Measurements from ENCODE around the gene SORCS2. TPM values are rescaled to one million over a fixed set of nuclear protein-coding genes. Genes with fewer than 3 reads are reported as not detected.

The SORCS2 gene
- total RNA-seq, 1 experiment from 2014 or later: not detected

DNA sequence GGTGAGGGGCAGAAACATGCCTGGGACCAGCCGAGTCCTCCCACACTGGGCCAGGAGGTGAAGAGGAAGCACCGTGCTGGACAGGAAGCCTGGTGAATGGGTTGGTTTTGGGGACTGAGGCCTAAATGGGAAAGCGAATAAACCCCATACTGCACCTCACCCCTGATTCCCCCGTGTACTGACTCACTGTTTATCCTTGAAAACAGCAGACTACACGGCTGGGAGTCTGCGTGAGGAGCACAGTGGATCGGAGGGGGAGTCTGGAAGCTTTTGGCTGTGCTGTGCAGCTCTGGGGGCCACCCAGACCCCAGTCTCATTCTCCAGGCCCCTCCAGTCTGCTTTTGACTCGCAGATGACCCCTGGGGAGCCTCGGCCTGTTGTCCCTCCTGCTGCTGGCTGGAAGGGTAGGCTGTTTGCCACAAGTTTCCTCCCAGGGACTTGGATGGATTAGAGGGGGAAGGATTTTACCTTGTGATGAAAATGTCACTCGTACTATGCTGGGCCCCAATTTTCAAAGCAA is 152.4 kb downstream of the SORCS2 start:
- Mint-ChIP-seq H3K4me3 (ENCODE audit: unreplicated experiment) (no peak overlapping the region), H3K4me1 (ENCODE audit: insufficient read depth, unreplicated experiment) (no peaks in the 10 kb centered on the region), H3K9me3 (ENCODE audit: unreplicated experiment) (peaks cover 15% of the 10 kb centered on the region), H3K27ac (ENCODE audit: low read depth, unreplicated experiment) (no peak overlapping the region), H3K36me3 (ENCODE audit: insufficient read depth, unreplicated experiment) (no peaks in the 10 kb centered on the region), H3K27me3 (ENCODE audit: insufficient read depth, unreplicated experiment) (no peaks in the 10 kb centered on the region)
- no peak for DNase-seq (ENCODE audit: unreplicated experiment)
- TF ChIP-seq, protein P1, sequence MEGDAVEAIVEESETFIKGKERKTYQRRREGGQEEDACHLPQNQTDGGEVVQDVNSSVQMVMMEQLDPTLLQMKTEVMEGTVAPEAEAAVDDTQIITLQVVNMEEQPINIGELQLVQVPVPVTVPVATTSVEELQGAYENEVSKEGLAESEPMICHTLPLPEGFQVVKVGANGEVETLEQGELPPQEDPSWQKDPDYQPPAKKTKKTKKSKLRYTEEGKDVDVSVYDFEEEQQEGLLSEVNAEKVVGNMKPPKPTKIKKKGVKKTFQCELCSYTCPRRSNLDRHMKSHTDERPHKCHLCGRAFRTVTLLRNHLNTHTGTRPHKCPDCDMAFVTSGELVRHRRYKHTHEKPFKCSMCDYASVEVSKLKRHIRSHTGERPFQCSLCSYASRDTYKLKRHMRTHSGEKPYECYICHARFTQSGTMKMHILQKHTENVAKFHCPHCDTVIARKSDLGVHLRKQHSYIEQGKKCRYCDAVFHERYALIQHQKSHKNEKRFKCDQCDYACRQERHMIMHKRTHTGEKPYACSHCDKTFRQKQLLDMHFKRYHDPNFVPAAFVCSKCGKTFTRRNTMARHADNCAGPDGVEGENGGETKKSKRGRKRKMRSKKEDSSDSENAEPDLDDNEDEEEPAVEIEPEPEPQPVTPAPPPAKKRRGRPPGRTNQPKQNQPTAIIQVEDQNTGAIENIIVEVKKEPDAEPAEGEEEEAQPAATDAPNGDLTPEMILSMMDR (IDR thresholded peaks at IDR 0.05; ENCODE audit: unreplicated experiment): no peak
- intact Hi-C loops (cut with micrococcal nuclease): no loop called here
- BruUV-seq (replicated peaks): no TSS peak
- ChIA-PET POLR2A (interaction anchor here (0.7 kb wide), 1 partner anchor 1255 kb away, joined by 3 read pairs; no protein-coding TSS in a partner anchor), CTCF (interaction anchor here (2.0 kb wide), 1 partner anchor 9 kb away, joined by 11 read pairs; no protein-coding TSS in a partner anchor)

DNA sequence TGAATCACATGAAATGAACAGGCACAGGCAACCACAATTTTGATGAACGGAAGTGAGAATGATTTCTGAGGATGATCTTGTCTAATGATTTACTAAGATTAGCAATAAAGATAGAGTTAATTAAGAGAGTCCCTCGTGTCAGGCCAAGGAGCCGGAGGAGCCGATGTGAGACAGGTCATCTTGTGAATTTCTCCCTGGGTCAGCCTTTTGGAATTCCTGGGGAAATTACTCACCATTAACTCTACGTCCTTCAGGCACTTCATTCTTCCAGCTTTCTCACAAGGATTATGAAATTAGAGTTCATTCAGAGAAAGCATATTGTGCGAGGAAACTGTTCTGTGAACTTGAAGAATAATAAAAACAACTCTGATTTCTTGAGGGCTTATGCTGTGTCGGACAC is 155.6 kb downstream of the SORCS2 start:
- POLR2A ChIA-PET: no interaction called here
- CTCF ChIA-PET: no interaction called here
- Mint-ChIP-seq H3K27me3 (ENCODE audit: insufficient read depth, unreplicated experiment) (peaks cover 18% of the 10 kb centered on the region), H3K9me3 (ENCODE audit: unreplicated experiment) (peaks cover 15% of the 10 kb centered on the region), H3K4me3 (ENCODE audit: unreplicated experiment) (no peak overlapping the region), H3K36me3 (ENCODE audit: insufficient read depth, unreplicated experiment) (no peaks in the 10 kb centered on the region), H3K4me1 (ENCODE audit: insufficient read depth, unreplicated experiment) (no peaks in the 10 kb centered on the region), H3K27ac (ENCODE audit: low read depth, unreplicated experiment) (no peak overlapping the region)
- no TSS peak for BruUV-seq (replicated peaks)
- TF ChIP-seq, protein P1 (IDR thresholded peaks at IDR 0.05; ENCODE audit: unreplicated experiment): no peak
- peak; percentile 26 for DNase-seq (ENCODE audit: unreplicated experiment)
- intact Hi-C loops (cut with micrococcal nuclease): no loop called here

DNA sequence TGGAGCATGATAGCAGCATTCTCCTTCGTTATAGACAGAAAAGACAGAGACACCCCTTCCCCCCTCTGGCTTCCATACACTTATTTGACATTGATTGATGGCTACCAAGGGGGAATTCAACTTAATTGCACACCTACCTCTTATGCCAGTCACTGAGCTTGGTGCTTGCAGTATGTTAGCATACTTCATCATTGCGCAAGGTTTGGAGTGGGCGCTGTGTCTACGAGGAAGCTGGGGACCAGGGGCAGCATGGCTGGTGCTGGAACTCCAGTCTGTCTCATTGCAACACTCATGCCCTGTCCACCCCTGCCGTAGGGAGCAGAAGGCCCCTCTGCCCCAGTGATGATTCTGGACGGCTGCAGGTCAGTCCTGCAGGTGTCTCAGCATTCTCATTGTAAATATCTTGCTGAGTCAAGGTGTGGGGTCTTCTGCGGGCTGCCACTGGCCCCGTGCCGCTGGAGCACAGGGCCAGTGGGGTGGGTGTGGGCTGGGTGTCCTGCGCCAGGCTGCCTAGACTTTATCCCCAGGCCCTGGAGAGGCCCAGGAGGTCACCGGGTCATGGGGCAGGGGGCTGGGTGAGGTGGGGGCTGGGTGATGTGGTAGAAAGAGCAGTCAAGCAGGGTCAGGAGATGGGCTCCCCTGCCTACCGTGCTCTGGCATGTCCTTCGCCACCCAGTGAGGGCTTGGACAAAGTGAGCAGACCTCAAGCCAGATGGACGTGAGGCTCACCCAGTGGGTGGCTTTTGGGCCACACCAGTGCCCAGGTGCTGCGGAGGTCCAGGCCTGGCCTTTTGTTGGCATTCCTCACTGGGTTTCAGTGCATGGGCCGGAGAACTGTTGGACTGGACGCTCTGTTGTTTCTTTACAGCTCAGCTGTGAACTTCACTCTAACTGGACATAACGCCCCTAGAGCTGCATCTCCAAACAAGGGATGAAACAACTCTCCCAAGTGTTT is 156.9 kb downstream of the SORCS2 start:
- TF ChIP-seq, protein P1 (IDR thresholded peaks at IDR 0.05; ENCODE audit: unreplicated experiment): no peak

DNA sequence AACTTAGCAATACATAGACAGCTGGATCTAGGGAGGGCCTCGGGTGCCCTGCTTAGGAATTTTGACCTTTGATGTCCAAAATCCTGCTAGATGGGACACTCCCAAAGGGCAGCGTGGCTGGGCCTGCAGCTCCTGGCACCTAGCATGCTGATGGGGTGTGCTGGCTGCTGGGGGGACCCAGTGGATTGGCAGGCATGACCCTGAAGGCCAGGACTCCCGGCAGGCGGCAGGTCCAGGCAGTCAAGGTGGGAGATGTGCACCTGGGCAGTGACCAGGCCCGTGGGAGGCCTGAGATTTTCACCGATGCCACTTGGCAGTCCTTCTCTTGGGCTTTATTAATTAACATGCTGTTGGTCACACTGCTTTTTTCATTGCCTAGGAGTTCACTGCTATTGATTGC is 158.1 kb downstream of the SORCS2 start:
- ChIA-PET CTCF (no interaction called here), POLR2A (no interaction called here)
- H3K9me3 Mint-ChIP-seq (ENCODE audit: unreplicated experiment): peaks cover 15% of the 10 kb centered on the region
- no peaks in the 10 kb centered on the region for H3K36me3 Mint-ChIP-seq (ENCODE audit: insufficient read depth, unreplicated experiment)
- no peak overlapping the region for H3K27ac Mint-ChIP-seq (ENCODE audit: low read depth, unreplicated experiment)
- BruUV-seq (replicated peaks): no TSS peak
- H3K27me3 Mint-ChIP-seq (ENCODE audit: insufficient read depth, unreplicated experiment): peaks cover 22% of the 10 kb centered on the region
- intact Hi-C loops (cut with micrococcal nuclease): no loop called here
- H3K4me3 Mint-ChIP-seq (ENCODE audit: unreplicated experiment): no peak overlapping the region
- no peak for DNase-seq (ENCODE audit: unreplicated experiment)
- no peaks in the 10 kb centered on the region for H3K4me1 Mint-ChIP-seq (ENCODE audit: insufficient read depth, unreplicated experiment)
- TF ChIP-seq, protein P1 (IDR thresholded peaks at IDR 0.05; ENCODE audit: unreplicated experiment): no peak

More for the DNA sequence above, 156.9 kb downstream of the SORCS2 start:
- CTCF ChIA-PET: no interaction called here
- Mint-ChIP-seq H3K9me3 (ENCODE audit: unreplicated experiment) (peaks cover 15% of the 10 kb centered on the region), H3K27ac (ENCODE audit: low read depth, unreplicated experiment) (no peak overlapping the region), H3K4me3 (ENCODE audit: unreplicated experiment) (no peak overlapping the region), H3K27me3 (ENCODE audit: insufficient read depth, unreplicated experiment) (peaks cover 22% of the 10 kb centered on the region), H3K36me3 (ENCODE audit: insufficient read depth, unreplicated experiment) (no peaks in the 10 kb centered on the region), H3K4me1 (ENCODE audit: insufficient read depth, unreplicated experiment) (no peaks in the 10 kb centered on the region)
- intact Hi-C loops (cut with micrococcal nuclease): no loop called here
- DNase-seq (ENCODE audit: unreplicated experiment): no peak
- no TSS peak for BruUV-seq (replicated peaks)
- POLR2A ChIA-PET: no interaction called here

All from MCF 10A (cell line).